HG02759 (cell line): ENCODE results near the gene REP15.
"Not testable (repeated sequence)": the region's sequence is repeated elsewhere in the genome, so short reads cannot be mapped to it uniquely, and the experiment has no call there.

Experiments
- ATAC-seq: cut with Tn5 transposase; IDR thresholded peaks from one replicate; pipeline ENCODE4 v1.9.1; 2021; ENCODE audit warnings: mild to moderate bottlenecking, moderate library complexity; ENCODE audit not compliant: unreplicated experiment

Gene REP15

GRCh38 chr12:27696864-27697564 is 767 bp downstream of the REP15 start:
- ATAC-seq, result no peak

- peak; percentile 90 for ATAC-seq
These were observed 7.6 kb downstream of the REP15 start for GRCh38 chr12:27703720-27704452.

- ATAC-seq, result no peak
These were observed 9.0 kb downstream of the REP15 start for GRCh38 chr12:27705263-27705662.

- ATAC-seq, result no peak
These were observed 11.0 kb downstream of the REP15 start for GRCh38 chr12:27707216-27707615.

GRCh38 chr12:27709212-27709931 is 13.1 kb downstream of the REP15 start:
- no peak for ATAC-seq

GRCh38 chr12:27709932-27710591 is 13.8 kb downstream of the REP15 start:
- peak; percentile 40 for ATAC-seq

GRCh38 chr12:27710592-27711316 is 14.5 kb downstream of the REP15 start, which contains the start of gene MRPS35:
Gene MRPS35, plus strand, starts transcription at chr12:27710832. Its CDS starts 12 bp downstream, at chr12:27710844.
- peak; percentile 96 for ATAC-seq

GRCh38 chr12:27711317-27711682 is 15.1 kb downstream of the REP15 start:
- peak; percentile 22 for ATAC-seq

- ATAC-seq, result no peak
These were observed 15.7 kb downstream of the REP15 start for GRCh38 chr12:27711967-27712366.

GRCh38 chr12:27723212-27723611 is 27.0 kb downstream of the REP15 start:
- ATAC-seq, result no peak

GRCh38 chr12:27730097-27730588 is 33.9 kb downstream of the REP15 start:
- no peak for ATAC-seq

GRCh38 chr12:27732281-27732680 is 36.0 kb downstream of the REP15 start:
- ATAC-seq, result no peak

- peak; percentile 73 for ATAC-seq
These were observed 36.9 kb downstream of the REP15 start for GRCh38 chr12:27733052-27733656.

GRCh38 chr12:27733791-27734190 is 37.5 kb downstream of the REP15 start:
- ATAC-seq, result no peak

GRCh38 chr12:27734321-27734720 is 38.1 kb downstream of the REP15 start:
- not testable (repeated sequence) for ATAC-seq

- ATAC-seq, result no peak
These were observed 47.4 kb downstream of the REP15 start for GRCh38 chr12:27743601-27744000.

GRCh38 chr12:27745734-27746133 is 49.5 kb downstream of the REP15 start:
- ATAC-seq, result not testable (repeated sequence)
